DND-41 (cell line): ENCODE measurements around the gene SCYL2.

Experiments used
- EZH2 ChIP-seq: IDR thresholded peaks from 3 replicates; pipeline ENCODE4 v1.6.1; 2012; ENCODE audit warnings: borderline replicate concordance, low read depth, mild to moderate bottlenecking, moderate library complexity, low read length, inconsistent platforms; ENCODE audit not compliant: severe bottlenecking
- TF ChIP-seq, protein P1 (sequence below): IDR thresholded peaks from 2 replicates; pipeline ENCODE4 v1.5.1; 2012; ENCODE audit warnings: borderline replicate concordance, low read length, moderate library complexity, mild to moderate bottlenecking; ENCODE audit not compliant: poor library complexity, severe bottlenecking; ENCODE audit errors: extremely low read depth

DNA sequence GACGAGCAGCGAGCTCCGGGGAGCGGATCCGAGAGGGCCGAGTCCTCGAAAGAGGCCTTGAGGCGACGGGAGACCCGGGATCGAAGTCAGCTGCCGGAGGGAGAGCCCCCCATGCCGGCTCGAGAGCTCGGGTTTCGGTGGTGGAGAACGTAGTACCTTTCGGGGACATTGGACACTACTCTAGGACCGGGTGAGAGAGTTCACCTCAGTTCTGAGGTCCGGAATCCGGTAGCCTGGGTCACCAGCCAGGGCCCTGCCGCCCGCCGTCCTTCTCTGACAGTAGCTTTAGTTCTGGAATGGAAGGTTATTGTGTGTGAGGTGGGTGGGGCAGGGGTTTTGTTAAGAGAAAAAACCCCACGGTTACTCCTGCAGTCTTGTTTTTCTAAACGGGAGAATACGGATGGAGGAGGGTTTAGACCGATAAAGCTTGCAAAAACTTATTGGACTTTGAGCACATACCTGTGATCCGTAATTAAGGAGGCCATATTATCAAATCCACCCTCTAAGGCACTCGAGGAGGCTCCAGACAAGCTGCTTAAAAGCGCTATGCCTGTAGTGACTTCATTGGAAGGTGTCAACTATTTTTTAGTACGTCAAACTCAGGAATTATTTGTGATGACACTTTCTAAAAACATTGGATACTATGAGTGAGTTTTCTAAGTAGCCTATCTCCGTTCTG, 765 bp downstream of the SCYL2 start:
- TF ChIP-seq, protein P1, sequence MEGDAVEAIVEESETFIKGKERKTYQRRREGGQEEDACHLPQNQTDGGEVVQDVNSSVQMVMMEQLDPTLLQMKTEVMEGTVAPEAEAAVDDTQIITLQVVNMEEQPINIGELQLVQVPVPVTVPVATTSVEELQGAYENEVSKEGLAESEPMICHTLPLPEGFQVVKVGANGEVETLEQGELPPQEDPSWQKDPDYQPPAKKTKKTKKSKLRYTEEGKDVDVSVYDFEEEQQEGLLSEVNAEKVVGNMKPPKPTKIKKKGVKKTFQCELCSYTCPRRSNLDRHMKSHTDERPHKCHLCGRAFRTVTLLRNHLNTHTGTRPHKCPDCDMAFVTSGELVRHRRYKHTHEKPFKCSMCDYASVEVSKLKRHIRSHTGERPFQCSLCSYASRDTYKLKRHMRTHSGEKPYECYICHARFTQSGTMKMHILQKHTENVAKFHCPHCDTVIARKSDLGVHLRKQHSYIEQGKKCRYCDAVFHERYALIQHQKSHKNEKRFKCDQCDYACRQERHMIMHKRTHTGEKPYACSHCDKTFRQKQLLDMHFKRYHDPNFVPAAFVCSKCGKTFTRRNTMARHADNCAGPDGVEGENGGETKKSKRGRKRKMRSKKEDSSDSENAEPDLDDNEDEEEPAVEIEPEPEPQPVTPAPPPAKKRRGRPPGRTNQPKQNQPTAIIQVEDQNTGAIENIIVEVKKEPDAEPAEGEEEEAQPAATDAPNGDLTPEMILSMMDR = no peak
- TF ChIP-seq EZH2 = no peak
